GM18507 (cell line): ENCODE measurements around the gene SNX1.
"Not testable (repeated sequence)": the region's sequence is repeated elsewhere in the genome, so short reads cannot be mapped to it uniquely, and the experiment has no call there.

Source experiments
- DNase-seq: peaks from one replicate; pipeline ENCODE4 v3.0.0; 2011; ENCODE audit warnings: low read depth; ENCODE audit not compliant: insufficient read length; ENCODE audit errors: extremely low spot score
- FAIRE-seq: peaks from 2 replicates; lab custom pipeline; 2011; peaks lifted over from hg19 to GRCh38; lab: Jason Lieb, UNC

Gene SNX1

GRCh38 chr15:64095795-64096667 is at the start of gene SNX1:
TSS of gene SNX1 (plus strand) at chr15:64095982. CDS start at chr15:64096014, 32 bp downstream.
- FAIRE-seq (peak; percentile 86), DNase-seq (peak; percentile 80)

GRCh38 chr15:64046421-64047153 is 49.2 kb upstream of the SNX1 start, which contains the start of gene DAPK2:
TSS of gene DAPK2 (minus strand) at chr15:64046485. CDS start at chr15:64040261, 6,224 bp downstream.
- peak; percentile 84 for DNase-seq
- no peak for FAIRE-seq

DNA sequence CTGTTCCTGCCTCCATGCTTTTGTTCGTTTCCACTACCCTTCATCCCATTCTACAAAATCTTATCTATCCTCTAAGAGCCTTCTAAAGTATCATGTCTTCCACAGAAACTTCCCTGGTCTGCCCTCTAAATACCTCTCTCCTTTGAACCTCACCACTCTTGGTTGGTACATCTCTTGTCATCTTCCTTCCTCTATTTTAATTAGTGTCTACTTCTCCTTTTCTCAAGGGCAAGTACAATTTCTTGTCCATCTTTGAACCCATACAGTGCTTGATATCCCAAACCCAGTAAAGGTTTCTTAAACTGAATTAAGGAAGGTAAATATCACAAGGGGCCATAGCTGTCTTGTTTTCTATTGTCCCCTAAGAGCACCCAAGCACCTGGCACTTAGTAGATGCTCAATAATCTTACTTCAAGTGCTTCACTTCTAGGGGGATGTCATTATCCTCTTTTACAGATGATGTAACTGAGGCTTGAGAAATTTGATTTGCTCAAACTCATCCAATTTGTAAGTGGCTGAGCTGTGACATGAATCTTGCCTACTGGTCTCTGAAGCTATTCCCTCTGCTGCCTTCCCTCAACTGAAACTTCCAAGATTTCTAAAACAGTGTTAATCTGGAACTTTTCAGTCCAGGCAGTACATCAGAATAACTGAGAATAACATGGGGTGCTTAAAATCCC is 46.9 kb upstream of the SNX1 start:
- DNase-seq: no peak
- no peak for FAIRE-seq

DNA sequence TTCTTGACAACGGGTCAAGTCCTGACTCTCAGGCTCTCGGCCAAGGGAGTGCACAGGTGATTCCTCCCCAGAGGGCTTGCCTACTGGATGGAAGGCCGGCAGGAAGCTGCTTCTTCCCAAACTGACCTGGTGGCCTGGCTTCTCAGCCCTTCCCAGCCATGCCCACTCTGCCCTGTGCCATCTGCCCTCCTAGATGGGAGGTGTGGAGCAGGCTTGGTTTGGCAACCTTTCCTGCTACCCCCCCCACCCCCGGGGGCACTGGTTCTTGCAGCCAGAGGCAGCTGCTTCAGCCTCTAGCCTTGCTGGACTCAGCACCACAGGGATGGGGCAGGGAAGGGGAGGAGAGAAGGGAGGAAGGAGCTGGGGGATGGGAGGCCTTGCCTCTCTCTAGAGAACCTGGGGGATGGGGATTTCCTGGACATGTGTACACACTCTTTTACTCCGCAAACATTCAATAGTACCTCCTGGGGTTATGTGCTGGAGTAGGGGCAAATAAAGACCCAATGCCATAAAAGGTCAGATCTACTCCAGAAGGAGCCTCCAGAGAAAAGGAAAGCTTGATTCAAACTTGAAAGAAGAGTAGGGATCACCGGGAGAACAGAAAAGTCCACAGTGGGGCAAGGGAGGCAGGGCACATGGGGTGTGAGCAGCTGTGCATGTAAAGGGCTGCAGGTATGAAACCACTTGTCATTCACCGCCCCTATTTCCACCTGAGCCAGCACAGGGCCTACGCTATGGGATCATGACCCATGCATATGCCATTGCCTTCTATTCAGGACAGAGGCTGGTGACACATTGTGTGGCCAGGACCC is 45.3 kb upstream of the SNX1 start:
- FAIRE-seq (no peak), DNase-seq (no peak)

GRCh38 chr15:64051093-64051402 is 44.7 kb upstream of the SNX1 start:
- no peak for DNase-seq

DNA sequence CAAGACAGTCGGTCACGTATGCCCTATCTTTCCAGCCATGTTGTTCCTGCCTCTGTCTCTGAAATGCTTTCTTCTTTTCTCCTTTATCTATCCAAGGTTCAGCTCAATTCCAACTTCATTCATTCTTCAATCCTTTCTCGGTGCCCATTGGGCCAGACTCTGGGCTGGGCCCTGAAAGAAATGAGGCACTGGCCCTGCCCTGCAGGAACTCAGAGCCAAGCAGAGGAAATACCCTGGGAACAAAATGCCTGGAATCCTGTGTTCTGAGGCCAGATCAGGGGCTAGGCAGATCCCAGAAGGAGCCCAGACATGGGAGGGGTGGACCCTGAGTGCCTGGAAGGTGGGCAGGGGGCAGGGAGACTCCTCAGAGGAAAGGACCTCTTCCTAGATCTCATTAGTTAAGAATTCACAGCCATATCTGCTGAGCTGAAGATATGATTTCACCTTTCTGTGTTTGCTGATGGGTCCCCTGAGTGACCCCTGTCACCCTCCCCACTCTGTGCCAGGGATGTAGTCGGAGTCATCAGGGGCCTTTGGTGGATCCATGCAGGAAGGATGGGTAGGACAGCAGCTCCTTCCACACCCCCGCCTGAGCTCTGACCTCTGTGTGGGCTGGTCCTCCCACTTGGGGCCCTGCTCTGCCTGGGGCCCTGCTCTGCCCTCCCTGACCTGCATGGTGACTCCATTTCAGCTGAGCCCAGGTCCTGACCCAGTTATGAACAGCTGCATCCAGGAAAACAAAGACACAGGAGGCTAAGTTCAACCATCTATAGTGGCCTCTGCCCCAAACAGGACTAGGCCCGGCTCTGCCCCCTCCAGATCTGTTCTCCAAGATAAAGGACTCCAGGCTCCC is 44.1 kb upstream of the SNX1 start:
- DNase-seq: no peak

More at GRCh38 chr15:64051093-64051402, 44.7 kb upstream of the SNX1 start:
- no peak for FAIRE-seq

DNA sequence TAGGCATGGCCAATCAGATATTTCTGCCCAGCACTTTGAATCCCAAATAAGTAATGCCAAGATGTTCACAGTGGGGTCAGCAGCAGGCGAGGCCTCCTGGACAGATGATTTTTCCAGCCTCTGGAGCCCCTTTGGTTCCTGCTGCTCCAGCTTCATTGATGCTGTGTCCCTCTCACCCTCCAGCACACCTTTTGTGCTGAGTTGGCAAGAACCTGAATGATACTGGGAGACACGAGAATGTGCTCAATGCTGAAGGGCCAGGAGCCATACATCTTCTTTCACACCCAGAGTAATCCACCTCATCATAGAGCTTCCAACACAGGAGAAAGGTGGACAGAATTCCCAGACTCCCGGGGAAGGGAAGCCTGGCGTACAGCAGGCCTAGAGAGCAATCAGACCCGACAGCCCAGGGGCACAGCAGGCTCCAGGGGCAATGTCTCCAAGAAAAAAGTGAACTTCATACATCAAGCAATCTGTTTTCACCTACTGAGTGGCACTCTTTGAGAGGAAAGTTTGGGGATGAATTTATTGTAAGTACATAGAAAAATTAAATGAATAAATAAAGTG is 42.8 kb upstream of the SNX1 start:
- DNase-seq (no peak), FAIRE-seq (no peak)

More for the DNA sequence above, 44.1 kb upstream of the SNX1 start:
- FAIRE-seq: no peak

- not testable (repeated sequence) for DNase-seq, FAIRE-seq
These were observed 42.1 kb upstream of the SNX1 start for GRCh38 chr15:64053674-64054073.

GRCh38 chr15:64058279-64058678 is 37.5 kb upstream of the SNX1 start:
- DNase-seq (no peak), FAIRE-seq (no peak)

- FAIRE-seq: not testable (repeated sequence)
These were observed 36.7 kb upstream of the SNX1 start for GRCh38 chr15:64059104-64059503.

DNA sequence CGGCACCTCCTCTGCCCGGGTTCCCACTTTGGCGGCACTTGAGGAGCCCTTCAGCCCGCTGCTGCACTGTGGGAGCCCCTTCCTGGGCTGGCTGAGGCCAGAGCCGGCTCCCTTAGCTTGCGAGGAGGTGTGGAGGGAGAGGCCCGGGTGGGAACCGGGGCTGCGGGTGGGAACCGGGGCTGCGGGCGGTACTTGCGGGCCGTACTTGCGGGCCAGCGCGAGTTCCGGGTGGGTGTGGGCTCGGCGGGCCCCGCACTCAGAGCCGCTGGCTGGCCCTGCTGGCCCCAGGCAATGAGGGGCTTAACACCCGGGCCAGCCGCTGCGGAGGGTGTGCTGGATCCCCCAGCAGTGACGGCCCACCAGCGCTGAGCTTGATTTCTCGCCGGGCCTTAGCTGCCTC is 35.1 kb upstream of the SNX1 start:
- no peak for FAIRE-seq
- DNase-seq: no peak

More at GRCh38 chr15:64059104-64059503, 36.7 kb upstream of the SNX1 start:
- DNase-seq: not testable (repeated sequence)

- FAIRE-seq (no peak), DNase-seq (no peak)
These were observed 29.3 kb upstream of the SNX1 start for GRCh38 chr15:64066451-64066850.

DNA sequence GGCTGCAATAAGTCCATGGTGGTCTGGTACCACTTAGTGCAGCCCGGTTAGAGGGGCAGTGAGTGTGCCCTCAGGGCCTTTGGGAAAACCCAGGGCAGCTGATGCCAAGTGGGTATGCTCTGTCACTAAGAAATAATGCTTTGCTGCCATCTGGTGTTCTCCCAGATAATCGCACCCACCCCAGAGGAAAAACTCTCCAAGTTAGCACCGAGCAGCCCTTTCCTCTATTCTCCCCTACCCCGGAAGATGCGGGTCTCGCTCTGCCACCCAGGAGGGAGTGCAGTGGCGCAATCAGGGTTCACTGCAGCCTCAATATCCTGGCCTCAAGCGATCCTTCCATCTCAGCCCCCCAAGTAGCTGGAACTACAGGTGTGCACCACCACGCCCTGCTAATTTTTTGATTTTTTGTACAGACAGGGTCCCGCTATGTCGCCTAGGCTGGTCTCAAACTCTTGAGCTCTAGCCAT is 28.2 kb upstream of the SNX1 start:
- FAIRE-seq: peak; percentile 91

DNA sequence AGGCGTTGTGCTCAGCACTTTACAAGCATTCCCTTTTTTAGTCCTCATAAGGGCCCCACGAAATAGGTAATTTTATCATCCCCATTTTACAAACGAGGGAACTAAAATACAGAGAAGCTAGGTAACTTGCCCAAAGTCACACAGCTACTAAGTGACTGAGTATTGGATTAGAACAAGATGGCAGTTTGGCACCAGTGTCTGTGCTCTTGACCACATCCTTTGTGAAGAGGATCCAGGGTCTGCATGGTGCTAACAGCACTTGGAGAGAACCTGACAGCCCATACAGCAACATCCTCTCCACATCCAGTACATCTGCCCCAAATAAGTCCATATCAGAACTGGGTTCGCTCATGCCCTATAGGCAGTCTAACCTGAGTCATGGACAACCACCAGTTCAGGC is 27.6 kb upstream of the SNX1 start:
- FAIRE-seq (no peak), DNase-seq (no peak)

More for the DNA sequence above, 28.2 kb upstream of the SNX1 start:
- DNase-seq: peak; percentile 58

- DNase-seq: no peak
- FAIRE-seq: no peak
These were observed 25.7 kb upstream of the SNX1 start for GRCh38 chr15:64070106-64070505.

GRCh38 chr15:64070965-64071851 is 24.6 kb upstream of the SNX1 start:
- no peak for FAIRE-seq
- no peak for DNase-seq
